ENCODE results near the gene ZNF775.

Gene ZNF775

DNA sequence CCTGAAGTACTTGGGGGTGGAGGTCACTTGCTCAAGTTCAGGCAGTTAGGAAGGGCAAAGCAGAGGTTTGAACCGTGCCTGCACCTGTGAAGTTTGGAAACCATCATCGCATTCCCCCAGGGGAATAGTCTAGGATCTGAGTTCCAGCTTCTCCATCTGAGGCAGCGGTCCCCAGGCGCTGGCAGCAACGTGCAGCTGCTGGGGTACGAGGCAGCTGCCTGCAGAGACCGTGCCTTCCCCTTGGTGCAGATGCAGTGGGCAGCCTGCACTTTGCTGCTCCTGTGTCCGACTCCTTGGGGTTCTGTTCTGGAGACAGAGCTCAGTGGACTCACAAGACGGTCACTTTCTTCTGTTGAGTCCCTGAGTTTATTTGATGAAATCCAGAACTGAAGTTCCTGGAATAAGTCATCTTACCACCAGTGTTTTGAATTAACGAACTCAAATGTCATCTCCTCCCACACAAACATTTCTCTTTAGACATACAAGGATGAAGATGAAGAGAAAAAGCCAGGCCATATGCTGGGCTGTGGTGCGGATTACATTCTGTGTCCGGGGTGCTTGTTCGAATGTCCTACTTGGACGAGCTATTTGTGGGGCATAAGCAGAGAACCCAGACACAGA is 51.4 kb downstream of the ZNF775 start:
- Histone ChIP-seq H3K18ac (ENCODE audit: low read length) (no peak overlapping the region), H3K9ac (ENCODE audit: low read length) (no peak overlapping the region), H3K4ac (ENCODE audit: low read depth, low read length) (no peak overlapping the region), H3K56ac (ENCODE audit: low read length) (no peak overlapping the region), H4K8ac (ENCODE audit: low read depth, low read length) (no peak overlapping the region), H3K4me3 (ENCODE audit: low read length) (no peak overlapping the region), H2BK120ac (ENCODE audit: low read depth, low read length) (no peak overlapping the region), H3K4me2 (ENCODE audit: low read length) (no peak overlapping the region), H3K79me2 (ENCODE audit: control insufficient read depth, insufficient read depth, low read length) (no peaks in the 10 kb centered on the region), H3K36me3 (ENCODE audit: control insufficient read depth, insufficient read depth, low read length) (no peaks in the 10 kb centered on the region), H2BK5ac (ENCODE audit: low read length) (no peak overlapping the region), H3K27me3 (ENCODE audit: insufficient read depth, low read length, poor library complexity) (no peaks in the 10 kb centered on the region), H4K5ac (ENCODE audit: low read length) (no peak overlapping the region), H3K23ac (ENCODE audit: low read length) (no peak overlapping the region), H2AK5ac (ENCODE audit: low read length) (no peak overlapping the region), H3K79me1 (ENCODE audit: low read length) (no peaks in the 10 kb centered on the region), H2BK15ac (replicated peaks; ENCODE audit: low read depth) (no peak overlapping the region), H3K27ac (ENCODE audit: low read depth, low read length) (no peak overlapping the region), H3K4me1 (ENCODE audit: control insufficient read depth, low read depth, low read length) (no peaks in the 10 kb centered on the region)
- WGBS (ENCODE audit: extremely low coverage, insufficient coverage, low lambda C conversion rate) = no CpG with 5 or more reads among the region's 14 CpGs
- DNase-seq = no peak

DNA sequence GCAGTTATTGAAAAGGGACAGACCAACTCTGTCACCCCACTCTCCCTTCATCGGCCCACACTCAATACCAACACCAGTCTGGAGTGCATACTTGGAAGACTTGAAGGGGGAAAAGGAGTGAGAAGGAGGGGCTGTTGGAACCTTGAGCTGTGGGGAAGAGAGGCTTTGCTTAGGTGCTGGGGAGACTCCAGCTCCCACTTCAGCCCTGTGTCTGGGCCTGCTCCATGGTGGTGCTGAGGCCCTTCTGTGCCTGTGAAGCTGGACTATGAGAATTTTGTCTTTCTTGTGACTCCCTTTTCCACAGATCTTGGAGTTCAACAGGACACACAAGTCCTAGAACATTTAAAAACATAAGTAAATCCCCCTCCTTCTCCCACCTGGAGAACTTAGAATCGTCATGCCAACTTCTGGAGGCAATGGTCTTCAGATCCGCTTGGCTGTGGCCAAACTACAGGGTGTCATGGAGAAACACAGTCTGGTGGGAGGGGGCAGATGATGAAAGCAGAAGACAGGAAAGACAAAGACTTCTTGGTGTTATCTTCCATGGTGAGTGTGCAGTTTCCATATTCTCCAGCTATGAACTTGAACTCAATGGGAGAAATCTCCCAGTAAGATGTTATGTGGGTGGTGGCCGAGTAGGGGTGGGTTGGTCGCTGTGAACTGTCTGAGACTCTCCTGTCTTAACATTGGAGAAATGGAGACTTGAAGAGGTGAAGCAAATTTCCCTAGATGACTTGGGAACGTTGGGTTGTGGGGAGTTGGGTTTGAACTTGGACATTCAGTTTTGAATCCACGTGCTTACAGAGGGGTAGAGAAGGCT is 52.9 kb downstream of the ZNF775 start:
- Histone ChIP-seq H3K79me1 (ENCODE audit: low read length) (no peaks in the 10 kb centered on the region), H3K18ac (ENCODE audit: low read length) (no peak overlapping the region), H3K23ac (ENCODE audit: low read length) (no peak overlapping the region), H3K36me3 (ENCODE audit: control insufficient read depth, insufficient read depth, low read length) (no peaks in the 10 kb centered on the region), H3K56ac (ENCODE audit: low read length) (no peak overlapping the region), H2BK120ac (ENCODE audit: low read depth, low read length) (no peak overlapping the region), H3K4me2 (ENCODE audit: low read length) (no peak overlapping the region), H2BK15ac (replicated peaks; ENCODE audit: low read depth) (no peak overlapping the region), H3K27me3 (ENCODE audit: insufficient read depth, low read length, poor library complexity) (no peaks in the 10 kb centered on the region), H3K27ac (ENCODE audit: low read depth, low read length) (no peak overlapping the region), H3K79me2 (ENCODE audit: control insufficient read depth, insufficient read depth, low read length) (no peaks in the 10 kb centered on the region), H3K4me1 (ENCODE audit: control insufficient read depth, low read depth, low read length) (no peaks in the 10 kb centered on the region), H3K4me3 (ENCODE audit: low read length) (no peak overlapping the region), H3K4ac (ENCODE audit: low read depth, low read length) (no peak overlapping the region), H3K9ac (ENCODE audit: low read length) (no peak overlapping the region), H4K8ac (ENCODE audit: low read depth, low read length) (no peak overlapping the region), H2AK5ac (ENCODE audit: low read length) (no peak overlapping the region), H2BK5ac (ENCODE audit: low read length) (no peak overlapping the region), H4K5ac (ENCODE audit: low read length) (no peak overlapping the region)
- WGBS (ENCODE audit: extremely low coverage, insufficient coverage, low lambda C conversion rate) = no CpG with 5 or more reads among the region's 7 CpGs
- DNase-seq = no peak

GRCh38 chr7:150432915-150433892 is 54.1 kb downstream of the ZNF775 start:
- Histone ChIP-seq H2BK120ac (ENCODE audit: low read depth, low read length) (no peak overlapping the region), H3K18ac (ENCODE audit: low read length) (no peak overlapping the region), H3K4ac (ENCODE audit: low read depth, low read length) (no peak overlapping the region), H3K27me3 (ENCODE audit: insufficient read depth, low read length, poor library complexity) (no peaks in the 10 kb centered on the region), H2AK5ac (ENCODE audit: low read length) (no peak overlapping the region), H3K9ac (ENCODE audit: low read length) (no peak overlapping the region), H2BK15ac (replicated peaks; ENCODE audit: low read depth) (no peak overlapping the region), H3K56ac (ENCODE audit: low read length) (no peak overlapping the region), H3K79me1 (ENCODE audit: low read length) (no peaks in the 10 kb centered on the region), H3K23ac (ENCODE audit: low read length) (no peak overlapping the region), H3K79me2 (ENCODE audit: control insufficient read depth, insufficient read depth, low read length) (no peaks in the 10 kb centered on the region), H3K36me3 (ENCODE audit: control insufficient read depth, insufficient read depth, low read length) (no peaks in the 10 kb centered on the region), H3K4me1 (ENCODE audit: control insufficient read depth, low read depth, low read length) (no peaks in the 10 kb centered on the region), H3K27ac (ENCODE audit: low read depth, low read length) (no peak overlapping the region), H2BK5ac (ENCODE audit: low read length) (no peak overlapping the region), H3K4me3 (ENCODE audit: low read length) (no peak overlapping the region), H4K8ac (ENCODE audit: low read depth, low read length) (no peak overlapping the region), H4K5ac (ENCODE audit: low read length) (no peak overlapping the region), H3K4me2 (ENCODE audit: low read length) (no peak overlapping the region)
- WGBS (ENCODE audit: extremely low coverage, insufficient coverage, low lambda C conversion rate) = no CpG with 5 or more reads among the region's 14 CpGs
- no peak for DNase-seq

- H3K9ac ChIP-seq (ENCODE audit: low read length) = no peak overlapping the region
- H2BK5ac ChIP-seq (ENCODE audit: low read length) = no peak overlapping the region
- no peak for DNase-seq
- H3K27me3 ChIP-seq (ENCODE audit: insufficient read depth, low read length, poor library complexity) = no peaks in the 10 kb centered on the region
- no CpG with 5 or more reads among the region's 8 CpGs for WGBS (ENCODE audit: extremely low coverage, insufficient coverage, low lambda C conversion rate)
- no peak overlapping the region for H3K4me2 ChIP-seq (ENCODE audit: low read length)
- H2AK5ac ChIP-seq (ENCODE audit: low read length) = no peak overlapping the region
- no peaks in the 10 kb centered on the region for H3K79me1 ChIP-seq (ENCODE audit: low read length)
- no peak overlapping the region for H3K4me3 ChIP-seq (ENCODE audit: low read length)
- H2BK15ac ChIP-seq (replicated peaks; ENCODE audit: low read depth) = no peak overlapping the region
- H3K27ac ChIP-seq (ENCODE audit: low read depth, low read length) = no peak overlapping the region
- H3K4me1 ChIP-seq (ENCODE audit: control insufficient read depth, low read depth, low read length) = no peaks in the 10 kb centered on the region
- H4K5ac ChIP-seq (ENCODE audit: low read length) = no peak overlapping the region
- no peak overlapping the region for H2BK120ac ChIP-seq (ENCODE audit: low read depth, low read length)
- H4K8ac ChIP-seq (ENCODE audit: low read depth, low read length) = no peak overlapping the region
- H3K56ac ChIP-seq (ENCODE audit: low read length) = no peak overlapping the region
- H3K79me2 ChIP-seq (ENCODE audit: control insufficient read depth, insufficient read depth, low read length) = no peaks in the 10 kb centered on the region
- no peaks in the 10 kb centered on the region for H3K36me3 ChIP-seq (ENCODE audit: control insufficient read depth, insufficient read depth, low read length)
- H3K18ac ChIP-seq (ENCODE audit: low read length) = no peak overlapping the region
- H3K4ac ChIP-seq (ENCODE audit: low read depth, low read length) = no peak overlapping the region
- H3K23ac ChIP-seq (ENCODE audit: low read length) = no peak overlapping the region
Measured at GRCh38 chr7:150434240-150434639, 55.1 kb downstream of the ZNF775 start.

- H4K8ac ChIP-seq (ENCODE audit: low read depth, low read length) = no peak overlapping the region
- DNase-seq = no peak
- WGBS (ENCODE audit: extremely low coverage, insufficient coverage, low lambda C conversion rate) = no CpG with 5 or more reads among the region's 4 CpGs
Measured at GRCh38 chr7:150435047-150435389, 55.9 kb downstream of the ZNF775 start.

More at GRCh38 chr7:150435047-150435389, 55.9 kb downstream of the ZNF775 start:
- H3K36me3 ChIP-seq (ENCODE audit: control insufficient read depth, insufficient read depth, low read length) = no peaks in the 10 kb centered on the region
- H2BK120ac ChIP-seq (ENCODE audit: low read depth, low read length) = no peak overlapping the region
- no peak overlapping the region for H2AK5ac ChIP-seq (ENCODE audit: low read length)
- no peak overlapping the region for H4K5ac ChIP-seq (ENCODE audit: low read length)
- no peaks in the 10 kb centered on the region for H3K4me1 ChIP-seq (ENCODE audit: control insufficient read depth, low read depth, low read length)
- no peak overlapping the region for H3K23ac ChIP-seq (ENCODE audit: low read length)
- no peak overlapping the region for H3K4ac ChIP-seq (ENCODE audit: low read depth, low read length)
- no peak overlapping the region for H3K4me3 ChIP-seq (ENCODE audit: low read length)
- no peaks in the 10 kb centered on the region for H3K27me3 ChIP-seq (ENCODE audit: insufficient read depth, low read length, poor library complexity)
- no peaks in the 10 kb centered on the region for H3K79me1 ChIP-seq (ENCODE audit: low read length)
- H3K4me2 ChIP-seq (ENCODE audit: low read length) = no peak overlapping the region
- H3K18ac ChIP-seq (ENCODE audit: low read length) = no peak overlapping the region
- no peak overlapping the region for H3K27ac ChIP-seq (ENCODE audit: low read depth, low read length)
- H2BK5ac ChIP-seq (ENCODE audit: low read length) = no peak overlapping the region
- H3K79me2 ChIP-seq (ENCODE audit: control insufficient read depth, insufficient read depth, low read length) = no peaks in the 10 kb centered on the region
- H3K9ac ChIP-seq (ENCODE audit: low read length) = no peak overlapping the region
- H2BK15ac ChIP-seq (replicated peaks; ENCODE audit: low read depth) = no peak overlapping the region
- H3K56ac ChIP-seq (ENCODE audit: low read length) = no peak overlapping the region

Measured in mesendoderm (in vitro differentiated cells).